ENCODE measurements around the gene HAUS7.

Gene HAUS7

GRCh38 chrX:153498453-153498852 is 28.1 kb upstream of the HAUS7 start:
- no peak for DNase-seq

DNA sequence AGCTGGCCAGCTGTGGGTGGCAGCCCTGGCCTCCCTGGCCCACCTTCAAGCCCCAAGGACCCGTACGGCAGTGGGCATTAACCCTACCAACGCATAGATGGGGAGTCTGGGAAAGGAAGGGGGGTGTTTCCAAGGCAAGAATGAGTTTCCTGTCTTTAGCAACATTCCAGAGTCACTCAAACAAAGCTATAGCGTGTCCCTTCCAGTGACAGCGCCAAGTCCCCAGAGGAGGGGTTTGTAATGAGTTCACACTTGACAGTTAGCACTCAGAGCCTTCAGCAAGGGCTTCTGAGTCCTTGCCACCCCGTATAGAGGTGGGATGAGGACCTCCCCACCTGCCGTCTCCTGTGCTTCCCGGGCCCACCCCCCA is 26.2 kb upstream of the HAUS7 start:
- DNase-seq: no peak

DNA sequence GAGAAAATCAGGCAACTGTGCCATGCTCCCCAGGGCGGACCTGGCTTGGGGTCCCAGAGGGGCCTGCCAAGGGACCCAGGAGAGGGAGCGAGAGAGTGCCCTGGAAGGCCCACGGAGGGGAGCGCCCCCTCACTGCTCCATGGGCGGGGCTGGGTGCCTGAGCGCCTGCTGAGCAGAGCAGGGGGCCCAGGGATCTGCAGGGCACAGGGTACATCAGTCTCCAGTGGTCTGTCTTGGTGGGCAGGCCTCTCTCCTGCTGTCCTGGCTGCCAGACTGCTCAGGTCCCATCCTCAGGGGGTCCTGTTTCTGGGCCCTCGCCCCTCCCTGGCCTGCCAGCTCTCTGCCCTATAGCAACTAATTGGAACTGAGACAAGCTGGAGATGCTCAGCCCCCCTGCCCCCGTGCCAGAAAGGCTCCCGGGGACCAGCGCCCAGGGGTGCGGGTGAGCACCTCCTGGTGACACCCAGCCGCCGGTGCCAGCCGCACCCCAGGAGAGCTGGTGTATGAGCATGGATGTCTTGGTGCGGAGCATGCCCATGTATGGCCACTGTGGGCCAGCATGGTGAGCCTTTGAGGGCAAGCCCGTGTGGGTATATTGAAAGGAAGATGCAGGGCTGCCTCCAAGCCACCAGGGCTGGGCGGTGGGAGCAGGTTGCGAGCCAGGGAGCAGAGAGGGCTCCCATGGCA is 25.7 kb upstream of the HAUS7 start:
- no peak for DNase-seq

DNA sequence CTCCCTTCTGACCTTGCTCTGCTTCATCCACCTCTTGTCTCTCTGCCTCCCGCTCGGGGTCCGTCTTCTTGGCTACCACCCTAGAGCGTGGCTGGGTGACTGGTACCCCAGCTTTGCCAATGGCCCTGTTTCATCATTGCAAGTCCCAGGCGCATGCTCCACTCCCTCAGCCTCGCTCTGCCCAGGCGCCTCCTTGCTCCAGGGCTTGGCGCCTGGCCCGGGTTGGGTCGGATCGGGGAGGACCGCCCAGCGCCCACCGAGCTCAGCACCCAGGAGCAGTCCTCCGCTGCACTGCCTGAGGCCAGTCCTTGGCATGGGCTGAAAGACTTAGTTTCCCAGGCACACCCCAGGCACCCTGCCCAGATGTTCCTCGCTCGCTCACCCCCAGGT is 25.0 kb upstream of the HAUS7 start:
- no peak for DNase-seq

- DNase-seq: no peak
These were observed 24.4 kb upstream of the HAUS7 start, which contains the start of gene BGN for GRCh38 chrX:153494541-153495361. BGN (plus strand) TSS chrX:153494980; CDS start chrX:153504632, 9,652 bp downstream.

DNA sequence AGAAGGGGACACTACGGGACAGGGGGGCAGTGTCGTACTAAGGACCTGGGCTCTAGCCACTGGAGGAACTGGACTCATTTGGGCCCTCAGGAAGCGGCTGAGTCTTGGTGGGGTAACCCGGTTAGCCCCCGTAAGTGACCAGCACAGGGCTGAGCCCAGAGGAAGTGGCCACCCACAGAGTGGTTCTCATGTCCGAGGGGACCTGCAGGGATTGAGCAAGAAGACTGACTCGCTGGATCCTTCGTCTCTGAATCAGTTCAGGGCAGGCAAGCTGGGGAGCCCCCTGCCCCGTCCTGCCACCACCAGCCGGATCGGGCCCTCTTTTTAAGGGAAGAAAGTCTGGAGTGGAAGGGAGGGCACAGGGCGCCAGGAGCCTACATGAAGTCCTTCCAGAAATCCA is 23.7 kb upstream of the HAUS7 start:
- no peak for DNase-seq

DNA sequence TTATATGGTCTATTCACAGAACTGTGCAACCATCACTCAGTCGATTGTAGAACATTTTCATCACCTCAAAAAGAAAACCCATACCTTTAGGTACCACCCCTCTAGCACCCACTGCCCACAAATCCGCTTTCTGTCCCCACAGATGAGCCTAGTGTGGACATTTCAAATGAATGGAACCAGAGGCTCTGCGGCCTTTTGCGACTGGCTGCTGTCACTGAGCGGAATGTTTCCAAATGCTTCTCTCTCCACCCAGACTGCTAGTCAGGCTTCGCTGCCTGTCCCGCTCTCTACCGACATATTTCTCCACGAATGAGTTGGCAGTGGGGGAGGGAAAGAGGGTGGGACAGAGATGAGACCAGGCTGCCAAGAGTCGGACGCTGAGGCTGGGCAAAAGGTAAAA is 22.7 kb upstream of the HAUS7 start:
- no peak for DNase-seq

- DNase-seq: no peak
These were observed 22.2 kb upstream of the HAUS7 start for GRCh38 chrX:153492543-153492942.

- DNase-seq: no peak
These were observed 21.5 kb upstream of the HAUS7 start for GRCh38 chrX:153491918-153492317.

DNA sequence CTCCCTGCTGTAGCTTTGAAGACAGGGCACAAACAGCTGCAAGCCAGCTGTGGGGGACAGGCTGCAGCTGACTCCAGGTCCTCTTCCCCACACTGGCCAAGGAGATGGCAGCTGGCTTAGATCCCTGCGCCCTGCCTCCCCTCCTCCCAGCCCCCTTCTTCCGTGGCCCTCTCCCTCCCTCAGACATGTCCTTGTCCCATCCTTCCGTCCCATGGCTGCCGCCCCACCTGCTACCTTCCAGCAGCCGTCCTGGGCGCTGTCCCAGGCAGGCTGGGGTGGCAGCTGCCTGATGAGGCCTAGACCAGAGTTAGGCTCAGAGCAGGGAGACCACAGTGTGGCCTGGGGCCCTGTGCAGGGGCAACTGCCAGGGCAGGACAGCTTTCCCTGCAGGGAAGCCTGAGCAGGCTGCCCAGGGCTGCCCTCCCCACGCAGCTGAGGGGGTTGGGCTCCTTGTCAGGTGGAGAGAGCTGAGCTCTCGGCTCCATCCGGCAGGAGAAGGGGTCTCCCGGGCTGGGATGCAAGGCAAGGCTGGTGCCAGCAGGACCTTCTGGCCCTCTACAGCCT is 21.1 kb upstream of the HAUS7 start:
- DNase-seq: no peak

DNA sequence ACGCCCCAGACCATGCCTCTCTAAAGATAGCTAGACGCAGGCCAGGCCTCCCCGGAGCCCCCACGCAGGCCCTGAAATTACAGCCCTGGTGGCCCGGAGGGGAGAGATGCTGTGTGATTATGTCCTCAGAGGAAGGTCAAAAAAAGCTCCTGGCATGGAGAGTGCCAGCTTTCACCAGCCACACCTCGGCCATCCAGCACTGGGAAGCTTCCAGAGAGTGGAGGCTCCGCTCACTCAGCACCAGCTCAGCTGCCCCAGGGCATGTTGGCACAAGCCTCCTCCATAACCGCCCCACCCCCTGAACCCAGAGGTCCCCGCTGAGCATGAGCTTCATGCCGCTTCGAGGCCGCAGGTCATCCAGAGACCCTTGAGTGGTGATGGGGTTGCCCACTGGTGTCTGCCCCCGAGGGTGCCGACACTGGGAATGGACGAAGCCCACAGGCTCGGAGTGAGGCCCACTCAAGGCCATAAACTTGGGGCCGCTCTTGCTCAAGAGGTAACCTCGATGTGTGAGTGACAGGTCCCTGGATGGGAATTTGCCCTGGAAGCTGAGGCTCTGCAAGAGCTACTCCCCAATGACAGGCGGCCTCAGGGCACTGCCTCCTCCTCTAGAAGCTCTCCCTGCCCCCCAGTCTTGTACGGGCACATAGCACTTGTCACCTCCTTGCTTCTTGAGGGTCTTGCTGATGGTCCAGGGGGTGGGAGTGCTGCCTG is 20.0 kb upstream of the HAUS7 start:
- no peak for DNase-seq

- no peak for DNase-seq
These were observed 18.0 kb upstream of the HAUS7 start for GRCh38 chrX:153488231-153488914.

GRCh38 chrX:153487590-153488071 is 17.3 kb upstream of the HAUS7 start:
- no peak for DNase-seq

DNA sequence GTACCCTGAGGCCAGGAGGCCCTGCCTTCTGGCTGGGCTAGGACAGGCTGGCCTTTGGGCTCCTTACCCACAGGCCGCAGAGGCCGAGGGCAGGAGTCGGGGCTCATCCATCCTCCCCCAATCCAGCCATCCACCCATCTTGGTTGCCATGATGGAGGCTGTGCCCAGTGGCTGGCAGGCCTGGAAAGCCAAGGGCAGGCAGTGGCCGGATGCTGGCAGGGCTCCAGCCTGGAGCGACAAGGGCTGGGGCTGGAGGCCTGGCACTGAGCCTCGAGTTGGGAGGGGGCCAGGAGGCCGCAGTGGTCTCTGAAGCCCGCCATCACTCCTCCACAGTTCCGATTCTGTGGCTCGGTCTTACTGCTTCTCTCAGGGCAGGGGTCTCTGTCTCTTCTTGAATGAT is 15.8 kb upstream of the HAUS7 start:
- no peak for DNase-seq

DNA sequence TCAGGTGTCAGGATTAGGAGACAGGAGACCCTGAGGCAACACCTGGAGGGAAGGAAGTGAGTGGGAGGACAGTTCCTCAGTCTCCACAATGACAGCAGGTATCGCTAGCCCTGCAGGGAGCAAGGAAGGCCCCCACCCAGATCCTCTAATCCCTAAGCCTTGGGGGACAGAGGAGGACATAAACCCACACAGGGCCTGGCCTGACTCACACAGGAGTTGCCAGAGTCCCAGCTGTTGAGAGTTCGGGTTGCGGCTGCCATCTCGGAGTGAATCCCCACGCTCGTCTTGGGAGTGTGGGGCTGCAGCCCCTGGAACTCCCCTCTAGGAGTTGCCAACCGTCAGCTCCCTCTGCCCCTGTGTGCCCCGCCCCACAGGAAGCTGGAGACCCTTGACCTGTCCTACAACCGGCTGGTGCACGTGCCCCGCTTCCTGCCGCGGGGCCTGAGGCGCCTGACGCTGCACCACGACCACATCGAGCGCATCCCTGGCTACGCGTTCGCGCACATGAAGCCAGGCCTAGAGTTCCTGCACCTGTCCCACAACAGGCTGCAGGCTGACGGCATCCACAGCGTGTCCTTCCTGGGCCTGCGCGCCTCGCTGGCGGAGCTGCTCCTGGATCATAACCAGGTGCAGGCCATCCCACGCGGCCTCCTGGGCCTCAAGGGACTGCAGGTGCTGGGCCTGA is 15.2 kb upstream of the HAUS7 start:
- DNase-seq: no peak

DNA sequence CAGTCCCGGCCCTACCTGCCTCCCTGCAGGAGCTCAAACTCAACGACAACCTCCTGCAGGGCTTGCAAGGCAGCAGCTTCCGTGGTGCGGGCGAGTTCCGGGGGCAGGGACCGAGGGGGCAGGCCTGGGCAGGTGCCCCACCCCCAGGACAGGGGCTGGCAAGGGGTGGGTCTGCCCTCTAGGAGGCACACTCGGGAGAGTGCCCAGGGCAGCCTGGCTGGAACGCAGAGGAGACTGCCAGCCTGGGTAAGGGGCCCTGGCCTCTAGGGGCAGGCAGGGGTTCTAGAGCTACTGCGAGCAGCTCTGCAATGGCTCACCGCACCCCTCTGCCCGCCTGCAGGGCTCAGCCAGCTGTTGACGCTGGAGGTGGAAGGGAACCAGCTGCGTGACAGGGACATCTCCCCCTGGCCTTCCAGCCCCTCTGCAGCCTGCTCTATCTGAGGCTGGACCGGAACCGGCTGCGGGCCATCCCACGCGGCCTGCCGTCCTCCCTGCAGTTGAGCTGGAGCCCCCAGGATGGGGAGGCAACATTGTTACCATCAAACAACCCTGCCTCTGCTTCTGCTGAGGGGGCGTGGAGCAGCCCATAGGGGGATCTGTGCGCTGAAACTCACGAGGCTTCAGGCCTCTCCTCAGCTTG is 12.1 kb upstream of the HAUS7 start:
- no peak for DNase-seq

DNA sequence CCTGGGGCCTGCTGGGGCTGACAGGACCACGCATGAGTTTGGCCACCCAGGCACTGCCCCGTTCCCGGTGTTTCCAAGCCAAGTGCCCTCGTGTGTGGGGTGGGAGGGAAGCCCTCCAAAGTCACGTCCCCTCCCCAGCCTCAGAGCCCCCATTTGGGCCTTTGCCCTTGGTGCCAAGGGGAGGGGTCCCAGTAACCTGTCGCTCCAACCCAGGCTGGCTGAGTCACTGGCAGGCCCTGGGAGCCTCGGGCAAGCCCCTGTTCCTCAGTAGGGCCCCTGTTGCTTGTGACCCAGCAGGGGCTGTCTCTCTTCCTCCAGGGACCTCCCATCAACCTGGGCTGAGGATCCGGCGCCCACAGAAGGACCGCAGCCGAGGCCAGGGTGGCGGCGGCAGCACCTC is 10.7 kb upstream of the HAUS7 start:
- no peak for DNase-seq

DNA sequence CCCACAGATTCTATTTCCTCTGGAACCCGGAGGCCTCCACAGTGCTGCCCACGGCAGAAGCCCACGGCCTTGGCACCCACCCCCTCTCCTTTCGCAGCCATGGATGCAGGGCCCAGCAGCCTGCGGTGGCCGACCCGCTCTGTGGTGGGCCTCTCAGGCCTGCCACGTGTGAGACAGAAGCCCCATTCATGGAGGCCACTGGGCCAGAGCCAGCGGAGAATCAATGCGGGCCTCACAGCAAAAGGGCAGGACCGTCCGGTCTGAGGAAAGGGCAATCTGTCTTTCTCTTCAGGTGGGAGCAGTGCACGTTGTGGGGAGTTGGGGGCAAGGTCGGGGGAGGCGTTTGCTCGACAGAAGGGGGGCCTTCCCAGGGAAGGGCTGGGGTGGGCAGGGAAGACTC is 8.4 kb upstream of the HAUS7 start:
- DNase-seq: no peak

- no peak for DNase-seq
These were observed 7.5 kb upstream of the HAUS7 start for GRCh38 chrX:153477901-153478300.

DNA sequence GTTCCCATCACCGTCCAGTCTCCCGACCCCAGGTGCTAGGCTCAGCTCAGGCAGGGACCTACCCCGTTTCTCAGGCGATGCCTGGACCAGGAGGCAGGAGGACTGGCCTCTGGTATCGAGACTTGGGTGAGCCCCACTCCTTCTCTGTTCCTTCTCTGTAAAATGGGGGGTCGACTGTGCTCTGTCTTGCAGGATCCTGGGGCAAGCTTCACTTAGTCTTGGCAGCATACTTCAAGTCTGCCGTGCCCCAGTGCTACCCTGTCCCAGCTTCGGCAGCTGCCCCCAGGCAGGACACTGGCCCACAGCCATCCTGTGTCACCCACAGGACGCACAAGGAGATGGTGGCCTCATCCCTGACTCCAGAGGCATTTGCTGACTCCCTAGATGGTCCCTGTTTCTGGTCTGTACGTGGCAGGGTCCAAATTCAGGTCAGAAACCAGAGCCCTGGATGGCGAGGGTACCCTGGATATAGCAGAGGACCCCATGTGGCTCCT is 7.0 kb upstream of the HAUS7 start:
- no peak for DNase-seq

DNA sequence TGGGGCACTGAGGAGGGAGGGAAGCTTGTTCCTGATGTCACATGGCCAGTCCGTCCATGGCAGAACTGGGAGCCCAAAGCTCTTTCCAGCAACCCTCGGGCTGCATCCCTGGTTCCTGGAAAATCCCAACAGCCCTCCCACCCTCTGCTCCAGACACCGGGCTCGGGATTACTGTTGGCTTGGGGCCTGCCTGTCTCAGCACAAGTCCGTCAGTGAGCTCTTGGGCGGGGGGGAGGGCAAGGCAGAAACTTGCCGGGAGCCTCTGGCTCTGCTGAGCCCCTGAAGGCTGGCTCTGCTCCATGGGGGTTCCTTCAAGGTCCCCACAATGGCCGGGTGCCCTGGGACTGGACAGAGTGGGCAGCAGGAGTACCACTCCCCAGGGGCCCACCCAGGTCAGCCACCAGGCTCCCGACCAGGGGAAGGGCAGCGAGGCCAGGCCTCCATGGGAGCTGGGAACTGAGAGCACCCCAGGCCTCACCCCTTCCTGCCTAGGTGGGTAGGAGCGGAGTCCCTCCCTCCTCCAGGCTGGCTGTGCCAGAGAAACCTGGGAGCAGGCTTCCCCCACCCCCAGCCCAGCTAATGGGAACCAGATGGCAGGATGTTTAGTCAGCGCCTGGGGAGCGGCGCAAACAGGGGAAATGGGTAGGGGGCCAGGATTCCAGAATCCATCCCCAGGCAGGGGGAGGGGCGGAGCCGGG is 6.4 kb upstream of the HAUS7 start:
- no peak for DNase-seq

Measured in activated CD4-positive, alpha-beta T cell treated with anti-CD3 and anti-CD28 coated beads, Interleukin-2, amount 50 U/mL, for 48 hours (primary cell).